Stimulated activated CD4-positive, alpha-beta T cell treated with anti-CD3 and anti-CD28 coated beads, Interleukin-4, amount 100 ng/mL, for 4 hours (primary cell): ENCODE results near the gene ASIC4.

Experiments used
- DNase-seq, 2 experiments: peaks; one replicate each; pipeline ENCODE4 v3.0.0-alpha.2; 2020

ASIC4 gene

GRCh38 chr2:219498280-219499057 lies 15.8 kb upstream of the ASIC4 start, which contains the start of gene GMPPA:
Gene GMPPA (plus strand): TSS chr2:219498891. CDS start chr2:219499976, 1,085 bp downstream.
- DNase-seq, result peak; percentile 87 to 93

- no peak for DNase-seq
These were observed 15.3 kb upstream of the ASIC4 start for GRCh38 chr2:219499058-219499307.

GRCh38 chr2:219499555-219499954 lies 14.7 kb upstream of the ASIC4 start:
- no peak for DNase-seq

GRCh38 chr2:219500135-219500534 lies 14.1 kb upstream of the ASIC4 start:
- no peak for DNase-seq

GRCh38 chr2:219501849-219502248 lies 12.4 kb upstream of the ASIC4 start:
- no peak for DNase-seq

DNA sequence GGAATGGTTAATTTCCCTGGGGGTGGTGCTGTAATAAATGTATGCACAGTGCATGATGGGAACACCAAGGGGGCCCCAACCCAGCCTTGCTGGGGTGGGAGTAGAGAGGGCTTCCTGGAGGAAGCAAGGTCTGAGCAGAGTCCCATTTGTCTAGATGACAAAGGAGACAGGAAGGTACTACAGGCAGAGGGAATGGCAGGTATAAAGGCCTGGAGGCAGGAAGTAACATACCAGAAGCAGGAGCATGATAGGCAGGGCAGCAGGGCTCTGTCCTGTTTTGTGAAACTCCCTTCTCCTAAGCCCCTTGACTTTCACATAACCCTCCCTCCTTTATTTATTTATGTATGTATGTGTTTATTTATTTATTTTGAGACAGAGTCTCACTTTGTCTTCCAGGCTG lies 11.7 kb upstream of the ASIC4 start:
- no peak for DNase-seq

- no peak for DNase-seq
These were observed 8.7 kb upstream of the ASIC4 start for GRCh38 chr2:219505585-219505984.

DNA sequence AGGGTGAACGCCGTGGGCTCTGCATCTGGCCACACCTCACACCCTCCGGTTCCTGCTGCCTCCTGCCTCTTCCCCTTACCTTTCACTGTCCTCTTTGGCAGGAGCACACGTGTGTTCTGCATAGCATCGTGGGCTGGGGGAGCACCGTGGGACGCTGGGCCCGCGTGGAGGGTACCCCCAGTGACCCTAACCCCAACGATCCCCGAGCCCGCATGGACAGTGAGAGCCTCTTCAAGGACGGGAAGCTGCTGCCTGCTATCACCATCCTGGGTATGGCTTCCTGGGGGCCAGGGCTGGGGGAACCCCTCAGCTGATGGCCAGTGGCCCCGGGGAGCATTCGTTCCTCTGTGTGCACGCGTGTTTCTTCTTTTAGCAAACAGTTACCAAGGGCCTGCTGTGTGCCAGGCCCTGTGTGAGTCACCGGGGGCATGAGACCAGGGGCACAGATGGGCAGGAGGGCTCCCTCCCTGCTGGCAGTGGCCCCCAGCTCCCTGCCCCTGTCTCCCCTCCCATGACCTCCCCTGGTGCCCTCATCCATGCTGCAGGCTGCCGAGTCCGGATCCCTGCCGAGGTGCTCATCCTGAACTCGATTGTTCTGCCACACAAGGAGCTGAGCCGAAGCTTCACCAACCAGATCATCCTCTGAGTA lies 8.0 kb upstream of the ASIC4 start:
- no peak for DNase-seq

DNA sequence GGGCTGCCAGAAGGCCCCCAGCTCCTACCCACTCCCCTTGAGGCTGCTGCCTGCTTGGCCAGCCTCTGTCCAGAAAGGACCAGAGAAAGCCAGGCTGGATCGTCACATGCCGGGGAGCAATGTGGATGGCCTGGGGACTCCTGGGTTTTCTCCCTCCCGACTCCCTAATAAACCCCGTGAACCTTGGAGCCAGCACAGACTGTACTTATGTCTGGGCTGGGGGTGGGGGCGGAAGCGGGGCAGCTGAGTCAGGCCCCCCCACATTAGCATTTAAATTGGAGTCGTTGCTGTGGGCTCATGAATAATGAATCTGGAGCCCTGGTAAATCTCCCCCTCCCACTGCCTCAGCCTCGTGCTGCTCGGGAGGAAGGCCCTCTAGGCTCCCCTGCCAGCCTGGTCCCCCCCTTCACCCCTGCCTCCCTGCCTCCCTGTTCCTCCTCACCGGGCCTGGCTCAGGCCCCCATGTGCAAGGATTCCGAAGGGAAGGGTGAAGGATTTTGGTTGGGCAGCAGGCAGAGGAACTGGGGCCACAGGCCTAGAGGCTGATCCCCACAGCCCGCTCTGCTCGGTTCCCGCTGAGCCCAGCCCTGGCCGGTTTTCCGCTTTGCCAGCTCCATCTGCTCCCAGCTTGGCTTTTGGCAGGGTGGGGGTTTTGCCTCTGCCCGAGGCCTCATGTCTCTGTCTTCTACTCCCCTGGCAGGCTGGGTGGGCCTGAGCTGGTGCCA lies 7.3 kb upstream of the ASIC4 start:
- DNase-seq, result no peak

DNA sequence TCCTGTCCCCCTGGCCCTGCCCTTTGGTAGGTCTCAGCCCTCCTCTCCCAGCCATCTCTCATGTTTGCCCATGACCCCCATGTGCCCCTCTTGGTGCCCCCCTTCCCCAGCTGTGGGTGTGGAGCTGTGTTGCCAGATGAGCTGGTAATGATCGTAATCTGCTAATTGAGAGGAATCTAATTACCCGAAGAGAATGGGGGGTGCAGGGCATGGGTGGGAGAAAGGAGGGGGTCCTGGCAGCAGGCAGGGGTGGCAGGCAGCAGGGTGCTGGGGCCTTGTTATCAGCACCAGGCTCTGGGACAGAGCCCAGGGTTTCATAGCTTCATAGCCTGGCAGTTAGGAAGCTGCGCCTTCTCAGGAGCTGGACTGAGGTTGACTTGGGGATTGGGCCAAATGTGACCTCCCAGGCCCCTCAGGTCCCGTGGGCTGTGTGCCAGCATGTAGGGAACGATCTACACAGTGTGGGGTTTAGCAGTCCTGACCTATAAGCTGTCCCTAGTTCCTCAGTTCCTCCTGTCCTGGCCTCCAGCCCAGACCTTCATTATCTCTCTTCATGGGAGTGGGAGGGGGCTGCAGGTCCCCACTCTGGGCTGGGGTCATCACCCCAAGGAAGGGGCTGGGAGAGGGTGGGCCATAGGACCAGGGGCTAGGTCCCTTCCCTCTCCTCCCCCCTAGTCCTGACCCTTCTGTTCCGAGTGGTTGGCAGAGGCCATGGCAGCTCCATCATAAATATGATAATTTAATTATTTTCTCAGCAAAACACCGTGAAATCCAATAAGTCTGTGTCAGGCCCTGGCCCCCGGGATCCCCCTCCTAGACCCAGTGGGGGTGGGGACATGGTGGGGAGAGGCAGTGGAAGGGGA lies 6.5 kb upstream of the ASIC4 start:
- no peak for DNase-seq

DNA sequence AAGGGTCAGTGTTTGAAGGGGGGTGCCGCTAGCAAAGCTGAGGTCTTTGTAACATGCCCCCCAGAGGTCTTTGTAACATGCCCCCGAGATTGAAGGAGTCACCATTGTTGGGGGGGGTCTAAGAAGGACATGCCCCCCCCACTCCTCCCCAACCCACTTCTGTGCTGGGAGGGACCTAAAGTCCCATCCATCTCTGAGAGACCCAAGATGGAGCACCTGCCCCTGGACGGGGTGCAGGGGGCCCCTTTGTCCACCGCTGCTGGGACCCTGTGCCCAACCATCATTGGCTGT lies 5.9 kb upstream of the ASIC4 start:
- DNase-seq, result no peak

DNA sequence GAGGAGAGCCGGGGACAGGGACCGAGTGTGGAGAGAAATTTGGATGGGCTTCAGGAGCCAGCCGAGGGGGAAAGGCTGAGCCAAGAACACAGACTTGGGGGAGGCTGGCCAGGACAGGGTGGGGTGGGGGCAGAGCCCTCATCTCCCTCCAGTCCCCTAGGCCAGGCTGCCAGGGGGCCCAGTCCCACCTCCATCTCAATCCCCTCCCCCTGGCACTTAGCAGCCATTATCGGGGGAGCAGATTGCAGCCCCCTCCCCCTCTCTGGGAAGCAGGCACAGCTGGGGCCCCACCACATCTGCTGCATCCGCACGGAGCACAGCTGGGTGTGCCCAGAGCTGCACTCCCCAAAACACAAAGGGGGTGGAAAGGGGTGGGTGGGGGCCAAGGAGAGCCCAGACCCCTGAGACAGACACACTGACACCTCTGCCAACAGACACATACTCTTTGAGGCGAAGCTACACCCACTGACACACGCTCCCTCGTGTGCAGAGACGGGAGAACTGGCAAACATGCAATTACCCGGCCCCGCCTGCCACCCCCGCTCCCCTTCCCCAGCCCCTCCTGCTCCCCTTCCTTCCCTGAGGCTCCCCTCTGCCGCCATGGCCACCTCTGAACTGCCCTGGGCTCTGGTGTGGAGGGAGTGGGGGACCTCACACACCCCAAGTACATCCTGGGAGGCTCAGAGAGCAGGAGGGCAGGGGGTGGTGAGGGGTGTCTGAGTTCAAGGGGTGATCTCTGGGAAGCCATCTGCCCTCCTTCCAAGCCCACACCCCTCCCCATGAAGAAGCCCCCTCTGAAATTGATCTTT lies 5.1 kb upstream of the ASIC4 start:
- DNase-seq, result no peak

DNA sequence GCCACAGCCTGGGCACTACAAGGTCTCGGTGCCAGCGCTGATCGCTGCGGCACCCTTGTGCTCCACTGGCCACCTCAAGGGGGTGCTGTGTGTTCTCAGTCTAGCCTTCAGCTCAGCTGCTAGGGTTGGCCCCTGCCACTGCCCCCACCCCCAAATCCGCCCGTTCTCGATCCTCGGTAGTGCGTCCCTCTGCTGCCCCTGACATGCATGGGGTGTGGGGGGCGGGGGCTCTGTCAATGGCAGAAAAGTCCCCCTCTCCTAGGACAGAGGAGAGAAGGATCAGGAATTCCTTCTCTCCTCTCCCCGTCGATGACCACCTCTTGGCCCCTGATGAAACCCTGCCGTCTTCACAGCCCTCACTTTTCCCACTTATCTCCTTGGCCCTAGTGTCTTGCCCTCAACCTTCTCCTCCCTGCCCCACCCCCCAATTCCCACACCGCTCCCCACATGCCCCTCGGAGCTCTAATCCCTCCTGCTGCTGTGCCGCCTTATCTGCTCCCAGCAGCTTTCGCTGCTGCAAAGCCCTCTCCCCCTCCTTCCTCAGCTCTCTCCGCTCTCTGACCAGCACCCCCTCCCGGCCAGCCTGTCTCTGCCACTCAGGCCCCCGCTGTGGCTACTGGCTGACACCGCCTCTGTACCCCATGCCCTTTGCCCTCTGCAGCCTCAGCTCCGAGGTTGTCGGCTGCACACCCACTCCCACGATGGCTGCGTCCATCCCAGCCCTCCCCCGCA lies 4.3 kb upstream of the ASIC4 start:
- DNase-seq, result peak; percentile 34 to 41

DNA sequence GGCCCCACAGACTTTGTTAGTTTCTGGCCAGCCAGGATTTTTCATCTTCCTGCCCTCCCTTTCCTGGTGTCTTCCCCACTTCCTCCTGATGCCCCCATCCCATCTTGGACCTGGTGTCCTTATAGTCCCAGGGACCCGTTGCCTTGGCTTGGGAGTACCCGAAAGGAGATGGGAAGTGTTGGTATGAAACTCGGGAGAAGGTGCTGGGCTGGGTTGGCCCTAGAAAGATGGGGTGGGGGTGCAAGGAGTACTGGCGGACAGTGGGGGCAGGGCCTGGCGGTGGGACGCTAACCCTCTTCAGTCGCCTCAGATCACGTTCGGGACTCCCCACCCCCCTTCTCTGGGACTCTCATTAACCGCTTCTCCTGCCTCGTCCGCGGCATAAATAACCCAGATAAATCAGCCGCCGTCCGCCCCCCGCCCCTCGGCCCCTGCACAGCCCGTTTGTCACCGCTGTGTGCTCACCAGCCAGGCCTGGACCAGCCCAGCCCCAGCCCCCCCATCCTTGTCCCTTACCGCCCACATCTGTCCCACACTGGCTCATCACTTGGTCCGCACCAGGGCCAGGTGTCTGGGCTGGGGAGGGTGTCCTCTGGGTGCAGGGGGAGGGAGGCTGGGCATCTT lies 3.7 kb upstream of the ASIC4 start:
- no peak for DNase-seq

DNA sequence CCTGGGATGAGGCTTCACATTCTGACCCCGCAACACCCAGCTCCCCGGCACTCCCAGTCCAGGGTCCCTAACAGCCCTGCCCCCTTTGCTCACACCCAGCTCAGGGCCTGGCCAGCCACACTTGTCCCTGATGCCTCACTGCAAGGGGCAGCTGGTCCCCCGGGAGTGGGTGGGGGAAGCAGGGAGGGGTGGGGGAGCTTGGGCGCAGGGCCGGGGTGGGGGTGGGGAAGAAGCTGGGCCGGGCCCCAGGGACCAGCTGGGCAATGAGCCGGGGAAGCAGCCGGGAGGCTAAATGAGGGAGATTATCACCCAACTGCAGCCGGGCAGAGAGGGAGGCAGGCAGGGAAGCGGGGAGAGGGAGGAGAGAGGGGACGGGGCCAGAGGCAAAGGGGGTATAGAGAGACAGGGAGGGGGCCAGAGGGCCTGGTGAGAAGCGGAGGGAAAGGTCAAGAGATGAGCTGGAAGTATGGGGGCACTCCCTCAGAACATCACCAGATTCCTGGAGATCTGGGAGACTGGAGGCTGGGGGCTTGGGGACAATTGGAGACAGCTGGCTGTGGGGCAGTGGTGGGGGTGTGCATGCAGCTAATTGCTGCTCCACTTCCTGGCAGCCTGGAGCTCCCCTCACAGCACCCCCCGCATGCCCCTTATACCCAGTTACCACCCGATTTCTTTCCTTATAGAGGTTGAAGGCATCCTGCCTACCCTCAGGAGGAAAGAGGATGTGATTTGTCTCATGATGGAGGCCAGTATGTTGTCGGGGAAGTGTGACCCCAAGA lies 2.5 kb upstream of the ASIC4 start:
- no peak for DNase-seq

GRCh38 chr2:219512524-219513216 lies 1.6 kb upstream of the ASIC4 start:
- DNase-seq, result no peak

DNA sequence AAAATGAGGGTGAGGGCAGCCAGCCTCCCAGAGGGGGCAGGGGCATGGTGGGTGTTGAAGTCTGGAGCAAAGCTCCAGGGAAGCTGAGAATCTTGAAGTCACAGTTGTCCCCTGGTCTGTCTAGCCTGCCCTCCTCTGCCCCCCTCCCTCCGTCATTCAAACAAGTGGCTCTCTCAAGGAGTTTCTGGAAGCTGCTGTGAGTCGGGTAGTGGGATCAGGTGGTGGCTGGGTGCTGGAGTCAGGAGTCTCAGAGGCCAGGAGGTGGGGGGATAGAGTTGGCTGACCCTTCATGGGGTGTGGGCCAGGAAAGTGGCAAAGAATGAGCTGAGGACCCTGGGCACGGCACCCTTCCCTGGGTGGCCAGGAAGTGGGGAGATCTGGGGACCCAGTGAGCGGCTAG lies 495 bp upstream of the ASIC4 start:
- no peak for DNase-seq

- no peak for DNase-seq
These were observed 554 bp downstream of the ASIC4 start for GRCh38 chr2:219514836-219515235.

DNA sequence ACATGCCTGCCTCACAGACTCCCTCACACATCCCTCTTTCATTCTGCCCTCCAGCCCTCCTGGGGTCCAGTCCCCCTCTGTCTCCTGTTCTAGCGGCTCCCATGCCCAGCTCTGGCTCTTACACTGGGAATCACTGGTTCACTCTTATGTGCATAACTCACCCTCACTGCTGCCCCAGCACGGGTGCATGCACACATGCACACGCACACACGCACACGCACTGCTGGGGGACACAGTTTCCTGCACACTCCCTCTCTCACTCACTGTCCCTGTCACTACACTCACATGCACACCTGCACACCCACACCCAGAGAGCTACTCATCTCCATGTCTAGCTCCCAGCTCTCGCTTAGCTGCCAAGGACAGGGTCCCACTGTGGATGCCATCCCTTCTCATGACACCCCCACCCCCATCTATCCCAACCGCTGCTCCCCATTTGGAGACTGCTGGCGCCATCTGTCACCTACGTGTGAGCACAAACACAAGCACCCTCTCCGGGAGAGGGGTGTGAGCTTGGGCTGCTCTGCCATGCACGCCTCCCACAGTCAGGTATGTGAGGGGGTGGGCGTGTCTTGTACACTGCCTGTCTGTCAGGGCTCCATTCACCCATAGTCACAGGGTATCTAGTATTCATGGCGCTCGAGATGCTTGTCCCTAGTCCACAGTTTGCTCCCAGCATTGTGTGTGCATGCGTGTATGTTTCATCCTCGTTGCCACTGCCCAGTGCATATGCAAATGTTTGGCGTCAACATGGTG lies 1.8 kb downstream of the ASIC4 start:
- no peak for DNase-seq
